Stimulated activated CD4-positive, alpha-beta T cell treated with anti-CD3 and anti-CD28 coated beads, Interleukin-15, amount 100 ng/mL, for 48 hours (primary cell): ENCODE measurements around the gene PSAP.
"Not testable (repeated sequence)": the region's sequence is repeated elsewhere in the genome, so short reads cannot be mapped to it uniquely, and the experiment has no call there.

Experiments used
- DNase-seq, 2 donors: peaks; one replicate each; pipeline ENCODE4 v3.0.0-alpha.2; 2020; ENCODE audit warnings: low read depth in 2 of 2

Gene PSAP

DNA sequence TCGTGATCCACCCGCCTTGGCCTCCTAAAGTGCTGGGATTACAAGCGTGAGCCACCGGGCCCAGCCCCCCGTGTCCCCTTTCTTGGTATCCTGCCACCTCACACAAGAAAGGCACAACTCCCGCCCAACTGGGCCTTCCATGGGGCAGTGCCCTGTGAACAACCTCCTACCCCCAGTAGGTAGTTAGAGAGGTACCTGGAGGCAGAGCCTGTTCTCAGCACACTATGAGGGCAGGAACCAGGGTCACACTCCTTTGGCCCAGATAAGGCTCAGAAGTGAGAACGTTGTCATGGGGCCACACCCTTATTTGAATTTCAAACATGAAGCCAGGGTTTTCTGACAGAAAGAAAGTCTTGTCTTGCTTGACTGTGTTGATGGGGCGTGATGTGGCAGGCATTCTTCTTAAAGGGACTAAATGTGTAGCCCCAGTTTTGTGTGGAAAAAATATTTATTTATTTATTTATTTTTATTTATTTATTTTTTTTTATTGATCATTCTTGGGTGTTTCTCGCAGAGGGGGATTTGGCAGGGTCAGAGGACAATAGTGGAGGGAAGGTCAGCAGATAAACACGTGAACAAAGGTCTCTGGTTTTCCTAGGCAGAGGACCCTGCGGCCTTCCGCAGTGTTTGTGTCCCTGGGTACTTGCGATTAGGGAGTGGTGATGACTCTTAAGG is 23.8 kb upstream of the PSAP start:
- DNase-seq, result not testable (repeated sequence)

DNA sequence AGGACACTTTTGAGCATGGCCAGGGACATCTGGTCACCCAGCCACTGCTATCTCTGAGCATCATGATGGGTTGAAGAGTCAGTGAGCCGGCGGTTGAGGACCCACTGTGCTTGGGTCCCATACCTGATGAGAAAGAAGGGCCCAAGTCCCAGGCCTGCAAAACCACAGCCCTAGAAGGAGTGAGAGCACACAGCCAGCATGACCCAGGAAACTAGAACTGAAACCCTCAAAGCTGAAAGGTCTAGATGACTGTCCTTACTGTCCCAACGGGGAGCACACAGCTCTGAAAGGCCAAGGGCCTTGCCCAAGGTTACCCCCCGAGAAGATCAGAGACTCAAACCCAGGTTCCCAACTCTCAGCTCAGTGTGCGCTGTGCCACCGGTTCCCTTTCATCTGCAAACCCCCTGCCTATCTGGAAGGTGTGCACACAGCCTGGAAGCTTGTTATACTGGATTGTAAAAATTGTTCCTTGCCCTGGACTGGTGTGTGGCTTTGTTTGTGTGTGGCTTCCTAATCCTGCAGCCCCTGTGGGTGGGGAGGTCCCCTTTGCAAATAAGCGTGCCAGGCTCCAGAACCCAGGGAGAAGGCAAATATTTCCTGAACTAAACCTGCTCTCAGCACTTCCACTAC is 22.6 kb upstream of the PSAP start:
- no peak for DNase-seq

DNA sequence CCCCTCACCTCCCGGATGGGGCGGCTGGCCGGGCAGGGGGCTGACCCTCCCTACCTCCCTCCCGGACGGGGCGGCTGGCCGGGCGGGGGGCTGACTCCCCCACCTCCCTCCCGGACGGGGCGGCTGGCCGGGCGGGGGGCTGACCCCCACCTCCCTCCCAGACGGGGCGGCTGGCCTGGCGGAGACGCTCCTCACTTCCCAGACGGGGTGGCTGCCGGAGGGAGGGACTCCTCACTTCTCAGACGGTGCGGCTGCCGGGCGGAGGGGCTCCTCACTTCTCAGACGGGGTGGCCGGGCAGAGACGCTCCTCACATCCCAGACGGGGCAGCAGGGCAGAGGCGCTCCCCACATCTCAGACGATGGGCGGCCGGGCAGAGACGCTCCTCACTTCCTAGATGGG is 18.6 kb upstream of the PSAP start:
- not testable (repeated sequence) for DNase-seq

GRCh38 chr10:71868192-71868697 is 17.2 kb upstream of the PSAP start:
- DNase-seq, result no peak

DNA sequence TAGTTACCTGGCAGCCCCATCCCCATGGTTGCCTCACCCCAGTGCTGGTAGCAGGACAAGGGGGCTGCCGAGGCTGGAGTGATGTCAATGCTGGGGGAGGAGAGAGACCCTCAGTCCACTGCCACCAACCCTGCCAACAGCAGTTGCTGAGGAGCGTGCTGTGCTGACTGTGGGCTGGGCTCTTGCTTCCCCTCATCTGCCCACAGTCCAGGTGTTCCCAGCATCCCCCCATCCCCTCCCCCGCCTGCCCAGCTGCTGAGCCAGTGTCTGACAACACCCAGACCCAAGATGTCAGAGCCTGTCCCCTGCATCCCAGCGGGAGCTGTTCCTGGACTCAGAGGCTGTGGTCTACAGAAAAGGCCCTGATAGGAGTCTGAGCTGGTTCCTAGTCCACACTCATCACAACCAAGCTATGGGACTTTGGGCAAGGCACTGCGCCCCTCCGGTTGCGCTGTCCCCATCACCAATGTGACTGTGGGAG is 14.6 kb upstream of the PSAP start:
- no peak for DNase-seq

GRCh38 chr10:71864911-71865361 is 13.9 kb upstream of the PSAP start:
- DNase-seq, result no peak

DNA sequence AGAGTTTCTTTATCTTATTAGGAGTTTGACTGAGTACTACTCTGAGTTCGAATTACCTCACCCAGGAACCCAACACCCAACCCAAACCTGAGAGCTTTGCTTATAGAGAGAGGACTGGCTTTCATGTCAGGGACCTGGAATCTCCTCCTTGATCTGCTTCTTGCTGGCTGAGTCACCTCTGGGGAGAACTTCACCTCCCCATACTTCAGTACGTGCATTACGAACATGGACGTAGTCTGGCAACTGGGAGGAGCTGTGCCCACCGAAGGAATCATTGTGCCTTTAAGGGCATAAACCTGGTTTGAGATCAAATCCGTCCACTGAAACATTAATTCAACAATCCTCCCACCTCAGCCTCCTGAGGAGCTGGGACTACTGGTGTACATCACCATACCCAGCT is 12.2 kb upstream of the PSAP start:
- no peak for DNase-seq

GRCh38 chr10:71860243-71861029 is 9.4 kb upstream of the PSAP start:
- DNase-seq, result peak in 1 of 2 donors; percentile 38

- no peak for DNase-seq
Observed at GRCh38 chr10:71857934-71858890, 7.2 kb upstream of the PSAP start.

- DNase-seq, result no peak
Observed at GRCh38 chr10:71856619-71857018, 5.6 kb upstream of the PSAP start.

DNA sequence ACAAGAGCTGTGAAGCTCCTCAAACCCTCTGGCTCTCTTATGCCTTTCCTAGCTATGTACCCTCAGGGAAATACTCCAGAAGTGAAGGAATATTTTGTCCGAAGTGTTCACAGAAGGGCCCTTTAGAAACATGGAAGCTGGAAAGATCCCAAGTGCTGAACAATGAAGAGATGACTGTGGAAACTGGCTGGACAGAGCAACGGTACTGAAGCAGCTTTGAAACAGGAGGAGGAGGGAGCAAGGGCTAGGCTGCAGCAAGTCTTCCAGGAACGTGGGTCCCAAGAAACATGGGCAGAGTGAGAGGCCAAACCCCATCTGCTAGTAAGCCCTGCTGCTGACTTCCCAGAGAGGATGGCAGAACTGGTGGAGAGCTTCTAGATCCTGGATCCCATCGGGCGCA is 3.0 kb upstream of the PSAP start:
- DNase-seq, result no peak

GRCh38 chr10:71852355-71852937 is 1.4 kb upstream of the PSAP start:
- no peak for DNase-seq

DNA sequence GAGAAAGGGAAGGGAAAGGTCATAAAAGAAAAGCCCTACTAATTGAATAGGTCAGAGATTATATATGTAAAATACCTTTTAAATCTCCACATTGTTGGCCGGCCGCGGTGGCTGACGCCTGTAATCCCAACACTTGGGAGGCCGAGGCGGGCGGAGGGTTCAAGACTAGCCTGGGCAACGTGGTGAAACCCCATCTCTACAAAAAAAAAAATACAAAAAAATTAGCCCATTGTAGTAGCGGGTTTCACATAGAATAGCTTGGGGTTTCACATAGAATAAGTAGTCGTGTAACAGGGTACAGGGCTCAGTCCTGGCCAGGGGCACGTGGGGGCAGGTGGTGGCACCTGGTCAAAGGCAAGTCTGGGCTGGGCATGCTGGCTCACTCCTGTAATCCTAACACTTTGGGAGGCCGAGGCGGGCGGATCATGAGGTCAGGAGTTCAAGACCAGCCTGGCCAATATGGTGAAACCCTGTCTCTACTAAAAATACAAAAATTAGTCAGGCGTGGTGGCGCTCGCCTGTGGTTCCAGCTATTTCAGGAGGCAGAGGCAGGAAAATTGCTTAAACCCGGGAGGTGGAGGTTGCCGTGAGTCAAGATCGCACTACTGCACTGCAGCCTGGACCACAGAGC is 529 bp upstream of the PSAP start:
- not testable (repeated sequence) for DNase-seq

DNA sequence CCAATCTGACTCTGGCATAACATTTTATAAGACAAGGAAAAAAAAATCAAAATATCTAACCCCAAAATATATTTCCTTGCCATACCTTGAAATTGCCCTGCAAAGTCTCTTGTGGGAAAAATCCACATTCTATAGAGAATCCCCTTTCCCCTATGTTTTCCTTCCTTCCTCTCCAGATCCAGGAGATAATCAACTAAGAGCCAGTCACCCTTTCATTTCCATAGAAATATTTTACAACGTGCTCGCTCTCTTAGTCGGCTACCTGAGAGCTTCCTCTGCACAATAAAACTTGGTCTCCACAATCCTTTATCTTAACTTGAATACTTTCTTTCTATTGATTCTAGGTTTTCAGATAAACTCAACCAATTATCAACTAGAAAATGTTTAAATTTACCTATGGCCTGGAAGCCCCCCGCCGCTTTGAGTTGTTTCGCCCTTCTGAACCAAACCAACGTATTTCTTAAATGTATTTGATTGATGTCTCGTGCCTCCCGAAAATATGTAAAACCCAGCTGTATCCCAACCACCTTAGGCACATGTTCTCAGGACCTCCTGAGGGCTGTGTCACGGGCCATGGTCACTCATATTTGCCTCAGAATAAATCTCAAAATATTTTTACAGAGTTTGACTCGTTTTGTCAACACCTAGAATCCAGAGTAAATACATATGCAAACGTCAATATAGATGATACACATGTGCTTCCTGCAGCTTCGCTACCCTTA is 869 bp downstream of the PSAP start:
- DNase-seq, result no peak

GRCh38 chr10:71849461-71849908 is 1.6 kb downstream of the PSAP start:
- no peak for DNase-seq

- DNase-seq, result no peak
Observed at GRCh38 chr10:71848325-71849275, 2.5 kb downstream of the PSAP start.

DNA sequence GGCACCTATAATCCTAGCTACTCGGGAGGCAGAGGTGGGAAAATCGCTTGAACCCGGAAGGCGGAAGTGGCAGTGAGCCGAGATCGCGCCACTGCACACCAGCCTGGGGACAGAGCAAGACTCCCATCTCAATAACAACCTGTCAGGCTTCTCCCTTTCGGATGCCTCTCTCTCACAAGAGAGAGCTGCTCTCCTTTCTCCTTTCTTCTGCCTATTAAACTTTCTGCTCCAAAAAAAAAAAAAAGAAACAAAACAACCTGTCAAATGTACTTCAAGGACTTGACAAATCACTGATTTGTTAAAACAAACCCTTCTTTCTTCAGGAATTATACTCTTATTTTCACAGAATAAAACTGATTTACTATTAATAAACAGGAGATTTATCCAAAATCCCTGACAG is 3.6 kb downstream of the PSAP start:
- no peak for DNase-seq

- no peak for DNase-seq
Observed at GRCh38 chr10:71846816-71847215, 4.2 kb downstream of the PSAP start.
